Measurements from ENCODE around the gene SCAMP1. TPM values are rescaled to one million over a fixed set of nuclear protein-coding genes. Genes with fewer than 3 reads are reported as not detected.

Gene SCAMP1
- polyA plus RNA-seq, 1 of the 3 experiments (the other 2 are of a cell fraction) = 11.5 TPM

Small RNAs within 50 kb of the gene (small RNA-seq; reads per million reads assigned to genes)
- gene RF00019 = 0 reads per million in 7 experiments
- gene RNU6-183P = 0 reads per million in 7 experiments

Other genes starting within 250 kb of the SCAMP1 start
- 18.0 and 27.3 TPM in 2 replicates for gene AP3B1, start 65.9 kb upstream of the SCAMP1 start, polyA plus RNA-seq (2012; rRNA removed)